Upper lobe of left lung (tissue), 6 donors: ENCODE results near the gene KCNG4. TPM values are rescaled to one million over a fixed set of nuclear protein-coding genes. Genes with fewer than 3 reads are reported as not detected.
"Not testable (repeated sequence)": the region's sequence is repeated elsewhere in the genome, so short reads cannot be mapped to it uniquely, and the experiment has no call there.

ENCODE experiments used
- ATAC-seq, 2 donors: fragments of 200-7000 bp; cut with Tn5 transposase; one replicate each; pipeline ENCODE4 v1.9.1; 2022; ENCODE audit warnings: mild to moderate bottlenecking in 2 of 2, moderate library complexity in 2 of 2; ENCODE audit not compliant: low FRiP score in 2 of 2
- DNase-seq, 2 donors: peaks; one replicate each; pipeline ENCODE4 v3.0.0-alpha.2; 2019 to 2020
- H3K27ac ChIP-seq, 4 donors: fragments of 200-600 bp; sonication (generic); one replicate each; pipeline ENCODE4 v1.5.1; 2016 to 2019
- H3K27me3 ChIP-seq, 4 donors: fragments of 200-600 bp; sonication (generic); one replicate each; pipeline ENCODE4 v1.5.1; 2017 to 2019
- H3K36me3 ChIP-seq, 4 donors: fragments of 200-600 bp; sonication (generic); one replicate each; pipeline ENCODE4 v1.5.1; 2016 to 2019
- H3K4me1 ChIP-seq, 4 donors: fragments of 200-600 bp; sonication (generic); one replicate each; pipeline ENCODE4 v1.5.1; 2018 to 2019
- H3K4me3 ChIP-seq, 4 donors: fragments of 200-600 bp; sonication (generic); one replicate each; pipeline ENCODE4 v1.5.1; 2017 to 2019; ENCODE audit warnings: mild to moderate bottlenecking in 2 of 4, moderate library complexity in 1 of 4
- H3K9me3 ChIP-seq, 4 donors: fragments of 200-600 bp; sonication (generic); one replicate each; pipeline ENCODE4 v1.5.1; 2018 to 2019
- CTCF ChIP-seq, 6 experiments: fragments of 450-650 bp in 4 of 6; fragments of 200-600 bp in 2 of 6; sonication (generic) in 2 of 6; IDR thresholded peaks; one replicate each; pipeline ENCODE4 v1.5.1; 2016 to 2019; ENCODE audit warnings: antibody characterized with exemption in 6 of 6
- EP300 ChIP-seq, 4 donors: sonication (generic); formaldehyde crosslinking; IDR thresholded peaks; one replicate each; pipeline ENCODE4 v1.5.1; 2017; ENCODE audit warnings: antibody characterized with exemption in 4 of 4, control low read depth in 2 of 4
- POLR2A ChIP-seq, 4 donors: fragments of 450-650 bp; IDR thresholded peaks; one replicate each; pipeline ENCODE4 v1.5.1; 2016 to 2017; ENCODE audit warnings: antibody characterized with exemption in 4 of 4, mild to moderate bottlenecking in 2 of 4
- POLR2AphosphoS5 ChIP-seq, 2 donors: sonication (generic); formaldehyde crosslinking; IDR thresholded peaks; one replicate each; pipeline ENCODE4 v1.5.1; 2017; ENCODE audit warnings: antibody characterized with exemption in 2 of 2
- WGBS, 2 donors: methylation state at CpG; one replicate each; pipeline ENCODE4 v1.1.5; 2017 to 2018; 5-methylcytosine and 5-hydroxymethylcytosine counted together
- total RNA-seq, 6 donors: library from RNA; depleted of rRNA in 4 of 6; stranded (reverse); fragments of >200 nt in 4 of 6; gene quantifications; one replicate each; pipeline versions ENCODE4 v1.1.0 to v1.2.1, GENCODE V29; 2016 to 2021
- donor health status: DM: no; HTN: no; CAD: no; lungs with moderate emphysema.
- donor health status: DM: no; HTN: yes; CAD: no; lungs with severe emphysema.

KCNG4 gene
- total RNA-seq, 6 donors from 2014 or later: not detected

GRCh38 chr16:84218956-84219355 lies 20.9 kb downstream of the KCNG4 start:
- WGBS, 2 donors: 68 to 70% methylated on average over 6 of the region's 6 CpGs

GRCh38 chr16:84218176-84218823 lies 21.5 kb downstream of the KCNG4 start:
- no peak for DNase-seq
- Histone ChIP-seq H3K36me3 (no peaks in the 10 kb centered on the region), H3K9me3 (no peaks in the 10 kb centered on the region), H3K4me3 (no peak overlapping the region), H3K27ac (no peak overlapping the region), H3K4me1 (no peaks in the 10 kb centered on the region), H3K27me3 (no peaks in the 10 kb centered on the region)
- TF ChIP-seq POLR2AphosphoS5 (IDR thresholded peaks at IDR 0.05): no peak
- no peak for TF ChIP-seq EP300 (IDR thresholded peaks at IDR 0.05)
- TF ChIP-seq POLR2A (IDR thresholded peaks at IDR 0.05): no peak
- no peak for TF ChIP-seq CTCF (IDR thresholded peaks at IDR 0.05)
- no peak for ATAC-seq
- WGBS, 2 donors: 79 to 82% methylated on average over 17 of the region's 17 CpGs

More at GRCh38 chr16:84218956-84219355, 20.9 kb downstream of the KCNG4 start:
- ATAC-seq: no peak
- TF ChIP-seq EP300 (IDR thresholded peaks at IDR 0.05) (no peak), CTCF (IDR thresholded peaks at IDR 0.05) (no peak), POLR2AphosphoS5 (IDR thresholded peaks at IDR 0.05) (no peak), POLR2A (IDR thresholded peaks at IDR 0.05) (no peak)
- H3K27me3 ChIP-seq: no peaks in the 10 kb centered on the region
- no peak for DNase-seq
- H3K27ac ChIP-seq: no peak overlapping the region
- H3K36me3 ChIP-seq: no peaks in the 10 kb centered on the region
- H3K9me3 ChIP-seq: no peaks in the 10 kb centered on the region
- H3K4me1 ChIP-seq: no peaks in the 10 kb centered on the region
- H3K4me3 ChIP-seq: no peak overlapping the region

- WGBS, 2 donors: 86 to 94% methylated on average over 3 of the region's 3 CpGs
- not testable (repeated sequence) for H3K27ac ChIP-seq, H3K9me3 ChIP-seq, DNase-seq, ATAC-seq, H3K36me3 ChIP-seq, H3K27me3 ChIP-seq, H3K4me1 ChIP-seq, H3K4me3 ChIP-seq
Measured at GRCh38 chr16:84216144-84216543, 23.7 kb downstream of the KCNG4 start.

GRCh38 chr16:84215531-84215930 lies 24.3 kb downstream of the KCNG4 start:
- Histone ChIP-seq H3K4me1 (no peaks in the 10 kb centered on the region), H3K9me3 (no peaks in the 10 kb centered on the region), H3K27me3 (no peaks in the 10 kb centered on the region), H3K36me3 (no peaks in the 10 kb centered on the region), H3K4me3 (no peak overlapping the region), H3K27ac (no peak overlapping the region)
- ATAC-seq: no peak
- 89 to 91% methylated on average over 3 to 5 of the region's 5 CpGs for WGBS, 2 donors
- TF ChIP-seq POLR2AphosphoS5 (IDR thresholded peaks at IDR 0.05) (no peak), POLR2A (IDR thresholded peaks at IDR 0.05) (no peak), CTCF (IDR thresholded peaks at IDR 0.05) (no peak), EP300 (IDR thresholded peaks at IDR 0.05) (no peak)
- no peak for DNase-seq

- DNase-seq (no peak), ATAC-seq (no peak)
- no peaks in the 10 kb centered on the region for H3K36me3 ChIP-seq
- H3K27me3 ChIP-seq: no peaks in the 10 kb centered on the region
- H3K9me3 ChIP-seq: no peaks in the 10 kb centered on the region
- TF ChIP-seq CTCF (IDR thresholded peaks at IDR 0.05) (no peak), POLR2AphosphoS5 (IDR thresholded peaks at IDR 0.05) (no peak), EP300 (IDR thresholded peaks at IDR 0.05) (no peak)
- H3K27ac ChIP-seq: no peak overlapping the region
- H3K4me1 ChIP-seq: no peaks in the 10 kb centered on the region
- H3K4me3 ChIP-seq: no peak overlapping the region
- WGBS, 2 donors: 73 to 85% methylated on average over 12 to 15 of the region's 15 CpGs
Measured at GRCh38 chr16:84214451-84215066, 25.3 kb downstream of the KCNG4 start.
